DMS79 treated with DMSO at 0.1 percent for 48 hours (cell line): ENCODE measurements around the gene NEU4.
A peak's percentile ranks its signal among the peaks of the same experiment; 100 is the strongest.
"Not testable (repeated sequence)": the region's sequence is repeated elsewhere in the genome, so short reads cannot be mapped to it uniquely, and the experiment has no call there.

Experiments
- DNase-seq: peaks from one replicate; lab custom pipeline; 2025; lab: John Stamatoyannopoulos, UW

The NEU4 gene, protein sequence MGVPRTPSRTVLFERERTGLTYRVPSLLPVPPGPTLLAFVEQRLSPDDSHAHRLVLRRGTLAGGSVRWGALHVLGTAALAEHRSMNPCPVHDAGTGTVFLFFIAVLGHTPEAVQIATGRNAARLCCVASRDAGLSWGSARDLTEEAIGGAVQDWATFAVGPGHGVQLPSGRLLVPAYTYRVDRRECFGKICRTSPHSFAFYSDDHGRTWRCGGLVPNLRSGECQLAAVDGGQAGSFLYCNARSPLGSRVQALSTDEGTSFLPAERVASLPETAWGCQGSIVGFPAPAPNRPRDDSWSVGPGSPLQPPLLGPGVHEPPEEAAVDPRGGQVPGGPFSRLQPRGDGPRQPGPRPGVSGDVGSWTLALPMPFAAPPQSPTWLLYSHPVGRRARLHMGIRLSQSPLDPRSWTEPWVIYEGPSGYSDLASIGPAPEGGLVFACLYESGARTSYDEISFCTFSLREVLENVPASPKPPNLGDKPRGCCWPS

DNA sequence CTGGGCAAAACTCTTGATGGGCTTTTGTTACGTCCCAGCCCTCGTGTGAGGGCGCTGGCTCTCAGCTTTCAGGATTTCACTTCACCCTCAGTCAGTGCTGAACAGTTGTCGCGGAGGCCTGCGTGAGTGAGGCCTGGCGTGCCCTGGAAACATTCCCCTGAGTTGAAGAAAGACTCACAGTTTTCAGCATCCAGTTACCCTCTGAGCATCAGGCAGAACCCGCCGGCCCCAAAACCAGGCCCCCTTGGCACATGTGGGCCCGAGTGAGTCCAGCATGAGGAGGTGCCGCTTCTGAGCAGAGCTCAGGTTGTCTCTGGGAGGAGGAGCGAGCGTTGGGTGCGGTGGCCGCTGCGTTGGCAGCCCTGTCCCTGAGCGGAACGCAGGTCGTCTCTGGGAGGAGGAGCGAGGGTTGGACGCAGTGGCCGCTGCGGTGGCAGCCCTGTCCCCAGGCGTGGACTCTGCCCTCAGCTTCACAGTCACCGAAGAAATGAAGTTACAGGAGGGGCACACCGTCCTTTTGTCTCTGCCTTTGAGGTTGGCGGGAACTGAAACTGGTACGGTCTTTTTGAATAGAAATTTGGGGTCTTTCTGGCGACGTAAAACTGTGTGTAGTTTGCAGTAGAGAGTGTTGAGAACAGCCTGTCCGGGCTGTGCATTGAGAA is at the start of gene NEU4:
Gene NEU4, plus strand, starts transcription at position 473 of the 662 bp plus-strand sequence. CDS start 5,292 bp downstream, outside the sequence.
- DNase-seq: no peak

DNA sequence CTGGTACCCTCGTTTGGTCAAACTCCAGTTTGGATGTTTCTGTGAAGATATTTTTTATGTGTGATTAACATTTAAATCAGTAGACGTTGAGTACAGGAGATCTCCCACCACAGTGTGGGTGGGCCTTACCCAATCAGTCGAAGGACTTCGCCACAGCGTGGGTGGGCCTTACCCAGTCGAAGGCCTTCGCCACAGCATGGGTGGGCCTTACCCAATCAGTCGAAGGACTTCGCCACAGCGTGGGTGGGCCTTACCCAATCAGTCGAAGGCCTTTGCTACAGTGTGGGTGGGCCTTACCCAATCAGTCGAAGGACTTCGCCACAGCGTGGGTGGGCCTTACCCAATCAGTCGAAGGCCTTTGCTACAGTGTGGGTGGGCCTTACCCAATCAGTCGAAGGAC is 49.1 kb upstream of the NEU4 start:
- DNase-seq: not testable (repeated sequence)

DNA sequence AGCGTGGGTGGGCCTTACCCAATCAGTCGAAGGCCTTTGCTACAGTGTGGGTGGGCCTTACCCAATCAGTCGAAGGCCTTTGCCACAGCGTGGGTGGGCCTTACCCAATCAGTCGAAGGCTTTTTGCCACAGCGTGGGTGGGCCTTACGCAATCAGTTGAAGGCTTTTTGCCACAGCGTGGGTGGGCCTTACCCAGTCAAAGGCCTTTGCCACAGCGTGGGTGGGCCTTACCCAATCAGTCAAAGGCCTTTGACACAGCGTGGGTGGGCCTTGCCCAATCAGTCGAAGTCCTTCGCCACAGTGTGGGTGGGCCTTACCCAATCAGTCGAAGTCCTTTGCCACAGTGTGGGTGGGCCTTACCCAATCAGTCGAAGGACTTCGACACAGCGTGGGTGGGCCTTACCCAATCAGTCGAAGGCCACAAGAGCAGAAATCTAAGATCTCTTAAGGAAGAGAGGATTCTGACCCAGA is 48.7 kb upstream of the NEU4 start:
- DNase-seq: no peak

DNA sequence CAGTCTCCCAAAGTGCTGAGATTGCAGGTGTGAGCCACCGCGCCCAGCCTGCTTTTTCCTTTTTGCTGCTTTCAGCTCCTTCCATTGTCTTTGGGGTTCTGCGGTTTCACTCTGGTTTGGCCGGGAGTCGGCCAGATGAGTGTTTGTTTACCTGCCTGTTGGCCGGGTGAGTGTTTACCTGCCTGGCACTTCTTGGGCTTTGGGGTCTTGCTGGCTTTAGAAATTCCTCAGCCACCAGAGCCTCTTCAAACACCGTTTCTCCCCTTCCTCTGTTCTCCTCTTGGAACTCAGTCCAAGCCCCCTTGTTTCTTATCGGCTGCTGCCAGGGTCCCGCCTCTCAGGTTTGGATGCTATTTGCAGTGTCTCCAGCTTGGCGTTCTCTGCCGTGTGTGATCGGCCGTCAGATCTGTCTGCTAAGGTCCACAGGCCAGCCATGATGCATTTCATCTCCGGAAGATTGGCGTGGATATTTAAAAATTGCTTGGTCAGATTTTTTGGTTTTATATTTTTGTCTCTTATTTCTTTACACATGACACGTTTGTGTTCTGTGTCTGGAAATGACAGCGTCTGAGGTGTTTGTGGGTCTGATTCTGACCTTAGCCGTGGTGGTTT is 46.6 kb upstream of the NEU4 start:
- peak; percentile 89 for DNase-seq

DNA sequence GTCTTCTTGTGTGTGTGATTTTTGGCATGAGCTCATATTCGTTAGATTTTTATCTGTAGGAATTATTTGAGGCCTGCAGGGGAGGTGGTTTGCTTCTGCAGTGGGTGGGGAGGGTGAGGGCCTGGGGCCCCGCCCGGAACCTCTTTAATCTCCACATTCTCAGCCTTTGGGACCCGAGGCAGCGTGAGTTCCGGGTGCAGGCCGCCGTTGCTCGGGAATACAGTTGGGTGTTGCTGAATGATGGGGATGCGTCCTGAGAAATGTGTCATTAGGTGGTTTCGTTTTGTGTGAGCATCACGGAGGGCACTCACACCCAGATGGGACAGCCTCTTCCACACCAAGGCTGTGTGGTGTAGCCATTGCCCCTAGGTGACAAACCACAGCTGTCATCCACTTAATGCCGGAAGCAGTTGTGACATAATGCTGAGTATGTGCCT is 46.0 kb upstream of the NEU4 start:
- DNase-seq: no peak

DNA sequence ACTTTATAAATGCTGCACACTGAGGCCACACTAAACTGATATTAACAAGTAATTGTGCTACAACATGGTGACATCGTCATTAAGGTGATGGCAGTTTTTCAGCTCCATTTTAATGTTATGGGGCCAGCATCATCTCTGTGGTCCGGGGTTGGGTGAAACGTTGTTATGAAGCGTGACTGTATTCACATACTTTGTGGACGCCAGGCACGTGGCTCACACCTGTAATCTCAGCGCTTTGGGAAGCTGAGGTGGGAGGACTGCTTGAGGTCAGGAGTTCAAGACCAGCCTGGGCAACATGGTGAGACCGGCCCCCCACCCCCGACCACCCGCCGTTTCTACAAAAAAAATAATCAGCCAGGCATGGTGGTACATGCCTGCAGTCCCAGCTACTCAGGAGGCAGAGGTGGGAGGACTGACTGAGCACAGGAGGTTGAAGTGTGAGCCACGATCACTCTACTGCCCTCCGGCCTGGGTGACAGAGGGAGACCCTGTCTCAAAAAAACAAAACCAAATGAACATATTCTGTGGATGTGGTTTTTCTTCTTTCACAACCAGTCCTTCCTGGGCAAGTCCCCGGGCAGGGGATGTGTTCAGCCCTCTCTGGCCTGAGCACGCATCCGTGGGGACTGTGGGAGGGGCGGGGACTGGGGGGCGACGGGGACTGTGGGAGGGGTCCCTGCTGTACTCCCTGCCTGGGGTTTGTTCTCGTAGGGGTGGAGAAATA is 45.3 kb upstream of the NEU4 start:
- DNase-seq: peak; percentile 38

DNA sequence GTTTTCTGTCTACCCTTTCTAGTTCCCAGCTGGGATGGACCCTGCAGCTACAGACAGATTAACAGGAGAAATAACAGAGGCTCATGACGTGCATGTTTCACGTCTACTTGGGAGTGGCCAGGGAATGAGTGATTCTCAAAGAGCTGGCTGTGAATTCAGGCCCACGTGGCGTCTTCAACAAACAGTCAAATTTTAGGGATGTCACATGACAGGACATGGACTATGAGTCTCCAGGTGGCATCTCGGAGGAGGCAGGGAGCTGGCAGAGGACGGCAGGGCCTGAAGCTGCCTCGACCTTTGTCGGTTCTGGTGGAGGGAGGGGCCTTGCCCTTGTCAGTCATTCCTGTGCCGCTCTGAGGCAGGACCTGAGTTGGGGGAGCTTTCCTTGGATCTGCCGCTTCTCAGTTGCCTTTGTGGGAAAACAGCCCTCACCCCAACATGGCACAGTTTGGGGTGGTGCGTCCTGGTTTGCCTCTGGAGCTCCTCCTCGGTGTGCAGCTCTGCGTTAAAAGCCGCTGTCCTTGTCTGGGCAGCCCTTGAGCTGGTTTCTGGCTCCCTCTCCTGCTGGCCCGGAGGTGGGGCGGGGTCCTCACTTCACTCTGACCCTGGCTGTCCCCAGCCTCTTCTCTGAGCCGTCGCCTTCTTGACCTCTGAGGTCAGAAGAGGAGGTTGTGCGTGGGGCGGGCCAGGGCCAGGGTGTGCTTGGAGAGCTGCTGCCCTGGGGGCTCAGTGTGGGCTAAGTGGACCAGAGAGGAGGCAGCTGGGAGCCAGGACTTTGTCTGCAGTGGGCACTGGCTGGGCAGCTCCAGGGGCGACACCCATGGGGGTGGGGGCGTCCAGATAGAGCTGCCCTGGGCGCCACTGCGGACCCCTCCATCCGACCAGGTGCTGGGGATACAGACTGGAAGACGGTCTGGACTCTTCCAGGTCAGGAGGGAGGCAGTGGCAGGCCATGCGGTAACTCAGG is 44.4 kb upstream of the NEU4 start:
- DNase-seq: no peak

DNA sequence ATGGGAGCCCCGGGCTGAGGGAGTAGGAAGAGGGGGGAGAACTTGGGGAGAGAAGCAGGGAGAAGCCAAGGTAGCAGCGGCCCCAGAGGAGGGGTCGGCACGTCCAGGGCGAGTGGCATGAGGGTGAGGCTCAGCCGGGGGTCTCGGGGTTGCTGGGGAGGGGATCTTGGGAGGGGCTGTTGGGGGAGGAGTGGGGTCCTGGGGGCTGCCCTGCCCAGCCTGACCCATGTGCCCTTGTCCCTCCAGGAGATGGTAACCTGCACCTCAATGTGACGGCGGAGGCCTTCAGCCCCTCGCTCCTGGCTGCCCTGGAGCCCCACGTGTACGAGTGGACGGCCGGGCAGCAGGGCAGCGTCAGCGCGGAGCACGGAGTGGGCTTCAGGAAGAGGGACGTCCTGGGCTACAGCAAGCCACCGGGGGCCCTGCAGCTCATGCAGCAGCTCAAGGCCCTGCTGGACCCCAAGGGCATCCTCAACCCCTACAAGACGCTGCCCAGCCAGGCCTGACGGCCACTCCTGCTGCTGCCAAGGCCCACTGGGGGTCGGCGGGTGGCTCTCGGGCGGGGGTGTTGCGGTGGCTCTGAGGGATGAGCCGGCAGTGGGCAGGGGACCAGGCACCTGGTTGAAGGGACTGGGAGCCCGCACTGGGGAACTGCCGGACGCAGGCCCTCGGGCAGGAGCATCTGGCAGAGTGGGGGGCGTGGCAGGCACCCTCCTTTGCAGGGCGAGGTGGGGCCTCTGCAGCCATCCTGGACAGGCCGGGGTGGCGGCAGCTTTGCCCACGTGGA is 41.3 kb upstream of the NEU4 start:
- no peak for DNase-seq

DNA sequence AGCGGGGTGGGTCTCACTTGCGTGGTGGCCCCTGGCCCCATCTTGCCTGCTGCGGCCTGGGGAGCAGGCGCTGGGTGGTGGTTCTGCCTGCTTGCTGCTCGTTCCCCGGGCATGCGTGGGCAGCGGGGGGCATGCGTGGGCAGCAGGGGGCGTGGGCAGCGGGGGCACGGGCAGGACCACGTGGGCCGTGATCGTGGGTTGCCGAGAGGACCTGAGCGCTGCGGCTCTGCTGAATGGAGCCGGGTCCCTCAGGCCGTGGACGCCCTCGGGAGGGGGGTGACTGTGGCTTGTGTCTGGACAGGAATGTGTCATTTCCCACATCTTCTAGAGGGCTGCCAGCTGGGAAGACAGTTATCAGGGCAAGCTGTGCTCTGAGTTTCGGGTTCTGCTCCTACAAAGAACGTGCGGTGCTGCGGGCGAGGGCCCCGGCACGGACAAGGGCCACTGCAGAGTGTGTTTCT is 40.7 kb upstream of the NEU4 start:
- no peak for DNase-seq

DNA sequence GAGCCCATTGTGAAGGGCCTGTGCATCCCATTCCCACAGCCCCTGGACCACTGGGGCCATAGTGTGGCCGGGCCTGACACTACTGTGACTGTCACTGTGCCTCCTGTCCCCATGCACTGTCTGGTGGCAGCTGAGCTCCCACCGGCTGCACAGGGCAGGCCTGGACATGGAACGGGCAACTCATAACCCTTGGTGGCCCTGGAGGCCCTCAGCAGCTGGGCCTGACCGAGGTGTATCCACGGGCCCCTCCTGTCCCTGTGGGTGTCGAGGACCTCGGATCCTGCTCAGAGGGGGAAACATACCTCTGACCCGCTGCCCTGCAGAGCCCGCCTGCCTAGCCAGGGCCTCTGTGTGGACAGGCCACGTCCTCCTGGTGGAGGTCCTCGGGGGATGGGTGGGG is 40.1 kb upstream of the NEU4 start:
- no peak for DNase-seq

DNA sequence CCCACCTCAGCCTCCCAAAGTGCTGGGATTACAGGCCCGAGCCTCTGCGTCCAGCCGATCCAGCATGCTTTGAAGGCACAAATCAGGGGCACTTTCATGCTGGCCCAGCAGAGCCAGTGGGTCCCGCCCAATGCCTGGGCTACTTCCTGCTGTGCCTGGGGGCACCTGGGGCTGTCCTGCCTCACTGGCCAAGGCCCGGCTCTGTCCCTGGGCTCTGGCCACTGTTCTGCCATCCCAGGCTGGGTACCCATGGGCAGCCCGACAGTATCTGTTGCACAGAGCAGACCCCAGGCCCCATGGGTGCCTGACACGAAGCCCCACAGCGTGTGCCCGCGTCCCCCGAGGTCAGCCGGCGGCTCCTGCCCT is 39.2 kb upstream of the NEU4 start:
- DNase-seq: no peak

DNA sequence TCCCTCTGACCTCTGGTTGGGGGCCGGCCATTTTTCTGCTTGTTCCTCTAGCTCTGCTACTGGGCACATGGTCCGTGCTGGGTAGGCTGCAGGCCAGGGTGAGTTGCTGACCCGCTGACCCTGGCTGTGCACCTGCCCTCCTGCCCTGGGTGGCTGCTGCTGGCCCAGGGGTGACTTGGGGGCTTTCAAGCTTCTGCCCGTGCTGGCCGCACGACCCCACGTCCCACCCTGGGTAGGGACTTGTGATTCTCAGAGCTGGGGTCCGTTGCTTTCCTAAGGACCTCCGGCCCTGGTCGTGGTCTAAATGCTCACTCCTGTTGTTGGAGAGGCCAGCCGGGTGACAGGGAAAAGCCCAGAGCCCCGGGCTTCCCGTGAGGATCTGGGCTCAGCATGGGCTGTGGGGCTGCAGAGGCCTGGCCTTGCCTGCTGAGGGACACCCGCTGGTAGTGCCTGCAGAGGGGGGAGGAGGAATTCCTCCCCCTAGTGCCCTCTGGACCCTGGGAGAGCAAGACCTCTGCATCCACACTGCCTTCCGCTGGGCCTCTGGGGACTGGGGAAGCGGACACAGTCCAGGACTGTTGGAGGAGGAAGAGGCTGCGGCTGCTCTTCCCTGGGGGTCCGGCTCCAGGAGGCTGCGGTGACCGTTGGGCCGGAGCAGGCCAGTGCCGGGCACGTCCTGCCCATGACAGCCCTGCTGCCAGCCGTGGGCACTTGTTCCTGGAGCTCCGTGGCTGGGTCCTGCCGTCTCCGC is 38.6 kb upstream of the NEU4 start:
- no peak for DNase-seq

DNA sequence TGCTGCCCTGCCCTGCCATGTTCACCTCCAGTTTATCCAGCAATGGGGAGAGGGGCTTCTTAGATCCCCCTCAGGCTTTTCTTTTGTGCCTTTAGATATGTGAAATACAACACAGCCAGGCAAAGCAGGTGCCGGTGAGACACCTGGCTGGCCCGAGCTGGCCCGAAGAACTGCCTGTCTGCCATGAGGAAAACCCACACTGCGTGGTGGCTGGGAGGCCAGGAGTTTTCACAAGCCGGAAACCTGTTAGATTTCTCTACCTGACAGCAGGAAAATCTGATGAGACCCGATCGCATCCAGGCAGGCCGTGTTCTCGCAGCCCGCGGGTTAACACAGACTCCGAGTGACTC is 38.1 kb upstream of the NEU4 start:
- no peak for DNase-seq

DNA sequence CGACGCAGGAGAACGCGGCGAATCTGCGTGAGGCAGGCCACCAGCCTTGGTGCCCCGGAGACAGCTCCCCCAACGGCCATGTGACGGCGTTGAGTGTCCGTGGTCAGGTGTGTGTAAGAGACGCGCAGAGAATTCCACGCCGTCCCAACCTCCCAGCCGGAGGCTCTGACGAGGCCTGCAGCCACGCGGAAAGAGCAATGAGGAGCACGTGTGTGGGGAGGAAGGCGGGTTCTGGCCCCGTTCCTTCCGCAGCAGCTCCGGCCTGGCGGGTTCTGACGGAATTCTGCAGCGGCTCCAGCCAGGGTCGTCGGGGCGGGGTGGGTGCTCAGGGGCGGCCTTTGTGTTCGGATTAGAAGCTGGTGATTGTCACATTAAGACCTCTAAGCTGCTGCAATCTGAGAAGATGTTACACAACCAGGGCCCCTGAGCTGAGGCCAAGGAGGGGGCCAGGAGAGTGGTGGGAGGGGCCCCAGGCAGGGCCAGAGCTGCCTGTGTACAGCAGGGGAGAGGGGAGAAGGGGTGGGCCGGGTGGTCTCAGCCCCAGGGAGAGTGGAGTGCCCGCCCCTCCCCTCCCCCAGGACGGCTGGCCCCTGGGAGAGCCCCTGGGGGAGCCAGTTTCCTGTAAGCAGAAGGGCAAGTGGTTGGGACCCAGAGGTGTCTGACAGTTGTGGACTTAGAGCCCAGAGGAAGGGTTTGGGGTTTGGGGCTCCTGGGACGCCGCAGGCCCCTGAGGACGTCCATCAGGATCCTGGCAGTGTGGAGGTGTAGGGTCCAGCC is 37.5 kb upstream of the NEU4 start:
- DNase-seq: no peak

DNA sequence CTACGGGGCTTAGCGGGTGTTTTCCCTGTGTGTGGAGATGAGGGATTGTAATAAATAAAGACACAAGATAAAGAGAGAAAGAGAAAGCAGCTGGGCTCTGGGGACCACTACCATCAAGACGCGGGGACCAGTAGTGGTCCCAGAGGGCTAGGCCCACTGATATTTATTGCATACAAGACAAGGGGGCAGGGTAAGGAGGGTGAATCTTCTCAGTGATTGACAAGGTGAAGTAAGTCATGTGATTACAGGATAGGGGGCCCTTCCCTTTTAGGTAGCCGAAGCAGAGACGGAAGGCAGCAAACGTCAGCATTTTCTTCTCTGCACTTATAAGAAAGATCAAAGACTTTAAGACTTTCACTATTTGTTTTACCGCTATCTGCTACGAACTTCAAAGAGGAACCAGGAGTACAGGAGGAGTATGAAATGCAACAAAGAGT is 36.9 kb upstream of the NEU4 start:
- no peak for DNase-seq

DNA sequence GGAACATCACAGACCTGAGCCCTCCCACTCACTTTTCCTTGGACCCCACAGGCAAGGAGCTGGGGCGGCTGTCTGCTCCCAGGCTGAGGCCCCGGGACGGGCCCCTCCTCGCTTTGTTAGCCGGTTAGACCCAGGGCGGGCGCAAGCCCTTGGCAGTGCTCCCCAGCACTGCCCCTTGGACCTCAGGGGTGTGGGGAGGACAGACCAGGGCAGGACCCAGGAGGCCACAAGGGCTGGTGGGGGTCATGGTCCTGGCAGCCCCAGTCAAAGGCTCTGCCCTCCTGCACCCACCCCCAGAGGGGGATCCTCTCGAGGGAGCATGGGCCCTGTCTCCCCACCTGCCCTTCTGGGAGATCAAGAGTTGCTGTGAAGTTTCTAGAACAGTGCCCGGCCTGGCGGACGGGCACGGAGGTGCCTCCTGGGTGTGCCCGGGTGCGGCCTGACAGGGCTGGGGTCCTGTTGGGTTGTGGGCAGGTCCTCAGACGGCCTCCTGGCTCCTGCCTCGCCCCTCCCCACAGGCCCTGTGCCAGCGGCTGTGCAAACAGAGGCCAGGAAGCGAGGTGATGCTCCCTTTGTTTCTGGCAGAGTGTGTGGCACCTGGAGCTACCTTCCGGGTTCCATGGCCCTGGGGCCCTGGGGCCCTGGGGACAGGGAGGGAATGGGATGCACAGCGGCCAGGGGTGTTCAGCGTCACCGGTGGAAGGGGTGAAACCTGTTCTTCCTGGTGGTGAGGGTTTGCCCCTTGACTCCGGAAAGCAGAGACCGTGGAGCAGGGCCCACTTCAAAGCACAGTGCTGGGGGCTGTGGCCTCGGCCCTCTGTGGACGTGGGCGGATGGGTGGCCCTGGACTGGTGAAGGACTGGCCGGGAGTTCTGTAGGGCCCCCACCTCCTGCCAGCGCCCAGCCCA is 35.2 kb upstream of the NEU4 start:
- no peak for DNase-seq

DNA sequence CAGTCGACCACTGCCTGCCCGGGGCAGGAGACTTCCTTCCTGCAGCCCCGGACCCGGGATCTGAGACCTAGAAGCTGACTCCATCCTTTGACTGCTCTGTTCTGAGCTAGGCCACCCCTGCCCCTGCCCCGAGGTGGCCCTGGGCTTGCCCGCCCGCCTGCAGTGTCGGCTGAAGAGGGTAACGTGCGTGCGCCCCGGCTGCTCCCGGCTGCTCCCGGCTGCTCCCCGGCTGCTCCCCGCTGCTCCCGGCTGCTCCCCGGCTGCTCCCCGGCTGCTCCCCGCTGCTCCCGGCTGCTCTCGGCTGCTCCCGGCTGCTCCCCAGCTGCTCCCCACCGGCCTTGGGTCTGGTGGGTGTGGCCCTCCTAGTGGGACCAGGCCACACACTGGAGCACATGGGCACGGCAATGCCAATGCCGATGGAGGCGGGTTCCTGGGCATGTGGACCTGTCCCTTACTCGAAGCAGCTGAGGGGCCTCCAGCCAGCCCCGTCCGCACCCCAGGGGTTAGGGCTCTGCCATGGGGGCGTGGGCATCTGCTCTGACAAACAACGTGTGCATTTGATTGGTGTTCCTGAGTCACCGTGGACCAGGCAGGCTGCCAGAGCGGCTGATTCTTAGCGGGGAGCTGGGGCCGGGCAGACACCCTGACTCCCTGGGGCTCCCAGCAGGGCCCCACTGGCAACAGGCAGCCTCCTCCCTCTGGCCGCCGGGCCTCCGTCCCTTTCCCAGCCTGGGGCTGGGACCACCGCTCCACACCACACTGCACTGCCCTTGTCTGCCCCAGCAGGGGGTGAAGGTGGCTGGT is 34.4 kb upstream of the NEU4 start:
- DNase-seq: no peak
